Mucosa of gallbladder (tissue), 1 donor: ENCODE data around the gene HTR6. TPM values are rescaled to one million over a fixed set of nuclear protein-coding genes. Genes with fewer than 3 reads are reported as not detected.
"Not testable (repeated sequence)": the region's sequence is repeated elsewhere in the genome, so short reads cannot be mapped to it uniquely, and the experiment has no call there.

ENCODE experiments used
- DNase-seq: peaks from one replicate; pipeline ENCODE4 v3.0.0-alpha.2; 2020; ENCODE audit warnings: low spot score
- total RNA-seq: library from RNA; stranded (reverse); gene quantifications from one replicate; pipeline ENCODE4 v1.2.1, GENCODE V29; 2021
- donor health status: DM: no; HTN: no; CAD: no.

HTR6 gene
- total RNA-seq, 1 donor from 2014 or later, result not detected

GRCh38 chr1:19639228-19639627 is 25.4 kb upstream of the HTR6 start:
- DNase-seq, result not testable (repeated sequence)

- peak; percentile 58 for DNase-seq
These were observed 24.7 kb upstream of the HTR6 start for GRCh38 chr1:19639999-19640362.

GRCh38 chr1:19640363-19641316 is 24.0 kb upstream of the HTR6 start:
- peak; percentile 74 for DNase-seq

GRCh38 chr1:19643121-19643520 is 21.6 kb upstream of the HTR6 start:
- DNase-seq, result peak; percentile 69

GRCh38 chr1:19643602-19644394 is 20.9 kb upstream of the HTR6 start, which contains the start of gene NBL1:
Gene NBL1 (plus strand): TSS chr1:19644311. CDS start chr1:19655031, 10,720 bp downstream.
- peak; percentile 62 for DNase-seq

- no peak for DNase-seq
These were observed 20.3 kb upstream of the HTR6 start for GRCh38 chr1:19644395-19644680.

- DNase-seq, result no peak
These were observed 19.8 kb upstream of the HTR6 start for GRCh38 chr1:19644681-19645410.

GRCh38 chr1:19645411-19646251 is 19.0 kb upstream of the HTR6 start:
- DNase-seq, result no peak

GRCh38 chr1:19646377-19647319 is 18.0 kb upstream of the HTR6 start:
- peak; percentile 51 for DNase-seq

GRCh38 chr1:19647643-19648042 is 17.0 kb upstream of the HTR6 start:
- no peak for DNase-seq

GRCh38 chr1:19648239-19648638 is 16.4 kb upstream of the HTR6 start:
- DNase-seq, result no peak

- peak; percentile 49 for DNase-seq
These were observed 16.0 kb upstream of the HTR6 start for GRCh38 chr1:19648689-19649088.

- no peak for DNase-seq
These were observed 14.1 kb upstream of the HTR6 start for GRCh38 chr1:19650416-19651140.

GRCh38 chr1:19651141-19651737 is 13.4 kb upstream of the HTR6 start:
- peak; percentile 64 for DNase-seq

- no peak for DNase-seq
These were observed 10.3 kb upstream of the HTR6 start for GRCh38 chr1:19654386-19654785.

GRCh38 chr1:19654886-19655717 is 9.6 kb upstream of the HTR6 start:
- no peak for DNase-seq

GRCh38 chr1:19655718-19656080 is 9.0 kb upstream of the HTR6 start:
- DNase-seq, result no peak

- DNase-seq, result no peak
These were observed 8.4 kb upstream of the HTR6 start for GRCh38 chr1:19656134-19656779.
